ENCODE measurements around the gene GDPD4.
"Not testable (repeated sequence)": the region's sequence is repeated elsewhere in the genome, so short reads cannot be mapped to it uniquely, and the experiment has no call there.

Gene GDPD4

DNA sequence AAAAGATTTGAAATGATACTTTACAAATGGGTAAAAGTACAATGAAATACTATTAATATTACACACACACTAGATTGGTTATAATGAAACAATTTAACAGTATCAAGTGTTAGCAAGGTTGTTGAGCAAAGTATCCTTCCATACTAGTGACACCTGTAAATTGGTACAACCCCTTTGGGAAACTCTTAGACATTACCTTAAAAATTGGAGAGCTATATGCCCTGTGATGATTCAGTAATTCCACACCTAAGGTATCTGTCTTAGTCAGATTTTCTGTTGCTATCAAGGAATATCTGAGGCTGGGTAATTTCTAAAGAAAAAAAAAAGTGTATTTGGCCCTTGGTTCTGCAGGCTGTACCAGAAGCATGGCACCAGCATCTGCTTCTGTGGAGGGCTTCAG, 7.4 kb upstream of the GDPD4 start:
- no peak for DNase-seq (ENCODE audit: low read depth, low spot score)
- H3K4me3 ChIP-seq (ENCODE audit: low read depth, low read length): no peak overlapping the region
- ChIA-PET POLR2A (no interaction called here), CTCF (no interaction called here)
- TF ChIP-seq, protein P1, sequence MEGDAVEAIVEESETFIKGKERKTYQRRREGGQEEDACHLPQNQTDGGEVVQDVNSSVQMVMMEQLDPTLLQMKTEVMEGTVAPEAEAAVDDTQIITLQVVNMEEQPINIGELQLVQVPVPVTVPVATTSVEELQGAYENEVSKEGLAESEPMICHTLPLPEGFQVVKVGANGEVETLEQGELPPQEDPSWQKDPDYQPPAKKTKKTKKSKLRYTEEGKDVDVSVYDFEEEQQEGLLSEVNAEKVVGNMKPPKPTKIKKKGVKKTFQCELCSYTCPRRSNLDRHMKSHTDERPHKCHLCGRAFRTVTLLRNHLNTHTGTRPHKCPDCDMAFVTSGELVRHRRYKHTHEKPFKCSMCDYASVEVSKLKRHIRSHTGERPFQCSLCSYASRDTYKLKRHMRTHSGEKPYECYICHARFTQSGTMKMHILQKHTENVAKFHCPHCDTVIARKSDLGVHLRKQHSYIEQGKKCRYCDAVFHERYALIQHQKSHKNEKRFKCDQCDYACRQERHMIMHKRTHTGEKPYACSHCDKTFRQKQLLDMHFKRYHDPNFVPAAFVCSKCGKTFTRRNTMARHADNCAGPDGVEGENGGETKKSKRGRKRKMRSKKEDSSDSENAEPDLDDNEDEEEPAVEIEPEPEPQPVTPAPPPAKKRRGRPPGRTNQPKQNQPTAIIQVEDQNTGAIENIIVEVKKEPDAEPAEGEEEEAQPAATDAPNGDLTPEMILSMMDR (IDR thresholded peaks at IDR 0.05; ENCODE audit: insufficient read depth, low read length, missing control alignments): no peak

DNA sequence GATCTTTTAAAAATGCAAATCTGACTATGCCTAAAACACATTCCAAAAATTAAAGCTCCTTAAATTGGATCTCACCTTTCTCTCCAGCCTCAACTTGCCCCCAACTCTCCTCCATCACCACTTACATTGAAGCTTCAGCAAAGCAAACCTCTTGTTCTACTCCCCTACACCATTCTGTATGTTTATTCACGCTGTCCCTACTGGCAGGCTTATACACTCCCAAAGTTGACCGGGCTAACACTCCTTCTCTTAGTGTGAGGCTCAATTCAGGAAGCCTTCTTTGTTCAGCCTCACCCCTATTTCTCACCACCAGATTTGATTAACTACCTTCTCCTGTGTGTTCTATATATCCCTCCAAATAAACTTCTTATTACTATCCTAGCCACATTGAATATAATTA, 1.8 kb upstream of the GDPD4 start:
- TF ChIP-seq, protein P1 (IDR thresholded peaks at IDR 0.05; ENCODE audit: insufficient read depth, low read length, missing control alignments): no peak
- H3K4me3 ChIP-seq (ENCODE audit: low read depth, low read length): no peak overlapping the region
- DNase-seq (ENCODE audit: low read depth, low spot score): no peak
- CTCF ChIA-PET: interaction anchor here (1.2 kb wide), 1 partner anchor 245 kb away, joined by 3 read pairs; no protein-coding TSS in a partner anchor
- POLR2A ChIA-PET: no interaction called here

DNA sequence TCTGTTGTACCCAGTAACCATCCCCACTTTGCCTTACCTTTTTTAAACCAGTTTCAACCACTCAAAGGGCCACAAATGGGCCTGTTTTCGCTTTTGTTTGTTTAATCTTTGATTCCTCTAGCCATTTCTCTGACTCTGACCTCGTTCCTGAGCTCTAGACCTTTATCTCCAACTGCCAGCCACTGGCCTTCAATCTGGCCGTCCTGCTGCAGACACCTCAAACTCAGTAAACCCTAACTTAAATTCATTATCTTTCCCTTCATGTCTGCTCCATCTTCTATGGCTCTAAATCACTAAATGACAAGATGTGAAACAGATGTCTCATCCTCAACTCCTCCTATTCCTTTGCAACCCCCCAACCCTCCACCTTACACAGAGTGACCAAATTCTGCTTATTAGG, 1.3 kb upstream of the GDPD4 start:
- ChIA-PET POLR2A (no interaction called here), CTCF (no interaction called here)
- no peak overlapping the region for H3K4me3 ChIP-seq (ENCODE audit: low read depth, low read length)
- DNase-seq (ENCODE audit: low read depth, low spot score): no peak
- TF ChIP-seq, protein P1 (IDR thresholded peaks at IDR 0.05; ENCODE audit: insufficient read depth, low read length, missing control alignments): no peak

DNA sequence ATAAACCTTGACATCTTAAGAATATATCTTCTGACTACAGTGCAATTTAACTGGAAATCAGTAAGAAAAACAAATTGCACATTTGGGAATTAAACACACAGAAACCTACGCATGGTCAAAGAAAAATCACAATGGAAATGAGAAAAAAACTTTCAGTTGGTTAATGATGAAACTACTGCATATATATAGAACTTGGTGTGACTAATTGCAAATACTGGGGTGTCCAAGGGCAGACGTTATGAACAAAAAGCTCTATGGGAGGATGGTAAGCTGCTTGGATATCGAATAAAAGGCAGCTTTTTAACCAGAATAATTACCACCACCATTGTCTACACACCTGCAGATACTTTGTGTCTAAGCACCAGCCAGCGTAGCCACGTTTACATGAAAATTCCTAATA, 791 bp downstream of the GDPD4 start:
- ChIA-PET POLR2A (no interaction called here), CTCF (interaction anchor here (1.1 kb wide), 1 partner anchor 14 kb away, joined by 4 read pairs; no protein-coding TSS in a partner anchor)
- TF ChIP-seq, protein P1 (IDR thresholded peaks at IDR 0.05; ENCODE audit: insufficient read depth, low read length, missing control alignments): no peak
- no peak overlapping the region for H3K4me3 ChIP-seq (ENCODE audit: low read depth, low read length)
- no peak for DNase-seq (ENCODE audit: low read depth, low spot score)

DNA sequence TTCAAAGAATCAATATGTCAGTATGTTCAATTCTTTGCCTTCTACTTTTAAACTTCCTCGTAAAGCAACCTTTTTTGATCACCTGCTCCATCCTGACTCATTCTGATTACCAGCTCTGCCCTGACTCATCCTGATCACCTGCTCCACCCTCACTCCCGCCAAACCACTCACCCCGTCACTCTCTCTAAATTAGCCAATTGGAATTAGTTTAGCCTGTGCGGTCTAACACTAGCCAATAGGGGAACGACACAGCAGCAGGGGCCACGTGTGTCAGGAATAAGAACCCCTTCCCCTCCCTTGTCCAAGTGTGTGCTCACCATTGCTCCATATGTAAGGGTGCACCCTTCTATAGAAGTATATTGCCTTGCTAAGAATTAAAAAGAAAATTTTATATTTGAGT, 1.5 kb downstream of the GDPD4 start:
- DNase-seq (ENCODE audit: low read depth, low spot score); CTCF ChIA-PET; POLR2A ChIA-PET; H3K4me3 ChIP-seq (ENCODE audit: low read depth, low read length): not testable (repeated sequence)

DNA sequence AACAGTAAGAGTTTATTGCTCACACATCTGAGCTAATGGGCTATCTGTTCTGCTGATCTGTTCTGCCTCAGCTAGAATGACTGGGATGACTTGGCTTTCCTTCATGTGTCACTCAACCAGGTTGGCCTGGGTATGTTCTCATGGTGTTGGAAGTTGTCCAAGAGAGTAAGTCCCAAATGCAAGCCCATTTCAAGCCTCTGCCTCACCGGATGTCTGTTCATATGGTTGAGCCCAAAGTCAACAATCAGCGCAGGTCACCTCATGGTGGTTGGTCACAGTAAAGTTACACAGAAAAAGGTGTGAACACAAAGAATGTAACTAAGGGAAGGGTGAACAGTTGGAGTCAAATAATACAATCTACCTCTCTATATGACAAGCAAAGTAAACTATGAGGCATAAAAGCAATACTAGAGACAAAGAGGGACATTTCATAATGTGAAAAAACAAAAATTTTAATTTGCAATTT, 1.9 kb downstream of the GDPD4 start:
- no peak overlapping the region for H3K4me3 ChIP-seq (ENCODE audit: low read depth, low read length)
- no peak for DNase-seq (ENCODE audit: low read depth, low spot score)
- ChIA-PET CTCF (no interaction called here), POLR2A (no interaction called here)
- TF ChIP-seq, protein P1 (IDR thresholded peaks at IDR 0.05; ENCODE audit: insufficient read depth, low read length, missing control alignments): no peak

DNA sequence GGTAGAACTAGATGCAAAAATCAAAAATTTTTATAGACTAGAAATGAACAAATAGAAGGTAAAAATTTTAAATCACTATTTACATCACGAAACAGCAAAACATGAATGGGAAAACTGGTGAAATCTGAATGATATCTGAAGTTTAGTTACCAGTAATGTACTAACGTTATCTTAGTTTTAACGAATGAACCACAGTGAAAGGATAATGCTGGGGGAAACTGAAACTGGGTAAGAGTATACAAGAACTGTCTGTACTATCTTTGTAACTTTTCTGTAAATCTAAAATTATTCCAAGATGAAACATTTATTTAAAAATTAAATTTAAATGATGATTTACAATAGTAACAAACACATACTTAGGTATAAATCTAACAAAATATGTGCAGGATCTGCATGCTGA, 7.4 kb downstream of the GDPD4 start:
- H3K4me3 ChIP-seq (ENCODE audit: low read depth, low read length): no peak overlapping the region
- ChIA-PET POLR2A (no interaction called here), CTCF (no interaction called here)
- TF ChIP-seq, protein P1 (IDR thresholded peaks at IDR 0.05; ENCODE audit: insufficient read depth, low read length, missing control alignments): no peak
- DNase-seq (ENCODE audit: low read depth, low spot score): no peak
